ENCODE measurements around the gene LIN7C. TPM values are rescaled to one million over a fixed set of nuclear protein-coding genes. Genes with fewer than 3 reads are reported as not detected.
"Not testable (repeated sequence)": the region's sequence is repeated elsewhere in the genome, so short reads cannot be mapped to it uniquely, and the experiment has no call there.

LIN7C gene
- total and polyA plus RNA-seq, 2 experiments from 2014 or later, result 13.1 to 18.8 TPM

GRCh38 chr11:27456140-27456794 is 50.3 kb downstream of the LIN7C start:
- no peak overlapping the region for H3K27ac ChIP-seq
- peak in 1 of 2 donors; percentile 37 for DNase-seq (ENCODE audit: low read depth in 1 of 2, low spot score in 1 of 2)
- H3K4me3 ChIP-seq, result no peak overlapping the region
- H3K27me3 ChIP-seq, result no peaks in the 10 kb centered on the region
- TF ChIP-seq CTCF (IDR thresholded peaks at IDR 0.05; ENCODE audit: low read depth, low read length), result no peak
- H3K36me3 ChIP-seq, result no peaks in the 10 kb centered on the region
- no peaks in the 10 kb centered on the region for H3K9me3 ChIP-seq (ENCODE audit: low read depth)
- peaks cover 15% of the 10 kb centered on the region for H3K4me1 ChIP-seq (ENCODE audit: low read depth)

GRCh38 chr11:27455667-27456066 is 50.9 kb downstream of the LIN7C start:
- Histone ChIP-seq H3K27me3 (no peaks in the 10 kb centered on the region), H3K36me3 (no peaks in the 10 kb centered on the region), H3K27ac (no peak overlapping the region), H3K4me3 (no peak overlapping the region), H3K9me3 (ENCODE audit: low read depth) (no peaks in the 10 kb centered on the region), H3K4me1 (ENCODE audit: low read depth) (peaks cover 11% of the 10 kb centered on the region)
- DNase-seq (ENCODE audit: low read depth in 1 of 2, low spot score in 1 of 2), result no peak
- TF ChIP-seq CTCF (IDR thresholded peaks at IDR 0.05; ENCODE audit: low read depth, low read length), result no peak

- no peak for TF ChIP-seq CTCF (IDR thresholded peaks at IDR 0.05; ENCODE audit: low read depth, low read length)
- Histone ChIP-seq H3K4me3 (no peak overlapping the region), H3K9me3 (ENCODE audit: low read depth) (no peaks in the 10 kb centered on the region), H3K27ac (peak overlapping the region; percentile 19), H3K27me3 (no peaks in the 10 kb centered on the region), H3K4me1 (ENCODE audit: low read depth) (peaks cover 10% of the 10 kb centered on the region), H3K36me3 (no peaks in the 10 kb centered on the region)
- DNase-seq (ENCODE audit: low read depth in 1 of 2, low spot score in 1 of 2), result no peak
These were observed 52.9 kb downstream of the LIN7C start for GRCh38 chr11:27453701-27454100.

GRCh38 chr11:27452147-27452546 is 54.4 kb downstream of the LIN7C start:
- H3K9me3 ChIP-seq (ENCODE audit: low read depth), result no peaks in the 10 kb centered on the region
- H3K4me3 ChIP-seq, result no peak overlapping the region
- no peak for DNase-seq (ENCODE audit: low read depth in 1 of 2, low spot score in 1 of 2)
- TF ChIP-seq CTCF (IDR thresholded peaks at IDR 0.05; ENCODE audit: low read depth, low read length), result no peak
- no peaks in the 10 kb centered on the region for H3K27me3 ChIP-seq
- H3K4me1 ChIP-seq (ENCODE audit: low read depth), result peaks cover 7% of the 10 kb centered on the region
- no peak overlapping the region for H3K27ac ChIP-seq
- no peaks in the 10 kb centered on the region for H3K36me3 ChIP-seq

- H3K27me3 ChIP-seq, result no peaks in the 10 kb centered on the region
- peaks cover 2% of the 10 kb centered on the region for H3K4me1 ChIP-seq (ENCODE audit: low read depth)
- H3K27ac ChIP-seq, result peak overlapping the region; percentile 15
- H3K9me3 ChIP-seq (ENCODE audit: low read depth), result no peaks in the 10 kb centered on the region
- no peak for DNase-seq (ENCODE audit: low read depth in 1 of 2, low spot score in 1 of 2)
- no peaks in the 10 kb centered on the region for H3K36me3 ChIP-seq
- TF ChIP-seq CTCF (IDR thresholded peaks at IDR 0.05; ENCODE audit: low read depth, low read length), result no peak
- H3K4me3 ChIP-seq, result no peak overlapping the region
These were observed 55.2 kb downstream of the LIN7C start for GRCh38 chr11:27451244-27451965.

- not testable (repeated sequence) for H3K9me3 ChIP-seq (ENCODE audit: low read depth); H3K27me3 ChIP-seq; DNase-seq (ENCODE audit: low read depth in 1 of 2, low spot score in 1 of 2); H3K27ac ChIP-seq; H3K36me3 ChIP-seq; H3K4me3 ChIP-seq
- H3K4me1 ChIP-seq (ENCODE audit: low read depth), result peaks cover 14% of the 10 kb centered on the region
These were observed 58.4 kb downstream of the LIN7C start for GRCh38 chr11:27448184-27448540.

All from cardiac muscle cell (in vitro differentiated cells and primary cell).